Stimulated activated CD4-positive, alpha-beta T cell treated with anti-CD3 and anti-CD28 coated beads, Interleukin-2, amount 100 ng/mL, for 24 hours (primary cell): ENCODE measurements around the gene ERG.

Experiments
- DNase-seq, 2 donors: peaks; one replicate each; pipeline ENCODE4 v3.0.0-alpha.2; 2020

The ERG gene

GRCh38 chr21:38496224-38496623 is 2.1 kb downstream of the ERG start:
- DNase-seq, result no peak

GRCh38 chr21:38495696-38496095 is 2.6 kb downstream of the ERG start:
- no peak for DNase-seq

- DNase-seq, result no peak
Observed at GRCh38 chr21:38495242-38495641, 3.0 kb downstream of the ERG start.

GRCh38 chr21:38494703-38495102 is 3.6 kb downstream of the ERG start:
- DNase-seq, result no peak

GRCh38 chr21:38494251-38494642 is 4.0 kb downstream of the ERG start:
- DNase-seq, result no peak

GRCh38 chr21:38493549-38494250 is 4.6 kb downstream of the ERG start:
- no peak for DNase-seq

- DNase-seq, result no peak
Observed at GRCh38 chr21:38492007-38492406, 6.3 kb downstream of the ERG start.

GRCh38 chr21:38491536-38491935 is 6.7 kb downstream of the ERG start:
- no peak for DNase-seq

- DNase-seq, result no peak
Observed at GRCh38 chr21:38490411-38491020, 7.8 kb downstream of the ERG start.

GRCh38 chr21:38489729-38490128 is 8.5 kb downstream of the ERG start:
- DNase-seq, result no peak

GRCh38 chr21:38489271-38489652 is 9.0 kb downstream of the ERG start:
- no peak for DNase-seq

- no peak for DNase-seq
Observed at GRCh38 chr21:38488640-38489270, 9.5 kb downstream of the ERG start.

GRCh38 chr21:38487901-38488639 is 10.2 kb downstream of the ERG start:
- DNase-seq, result no peak

GRCh38 chr21:38486706-38487105 is 11.6 kb downstream of the ERG start:
- no peak for DNase-seq

- no peak for DNase-seq
Observed at GRCh38 chr21:38486221-38486620, 12.1 kb downstream of the ERG start.

GRCh38 chr21:38479641-38480525 is 18.4 kb downstream of the ERG start:
- DNase-seq, result no peak

GRCh38 chr21:38478782-38479181 is 19.5 kb downstream of the ERG start:
- DNase-seq, result peak in 1 of 2 donors; percentile 10

- DNase-seq, result no peak
Observed at GRCh38 chr21:38477226-38477625, 21.1 kb downstream of the ERG start.

GRCh38 chr21:38476385-38476784 is 21.9 kb downstream of the ERG start:
- no peak for DNase-seq

- no peak for DNase-seq
Observed at GRCh38 chr21:38475519-38475918, 22.8 kb downstream of the ERG start.

- no peak for DNase-seq
Observed at GRCh38 chr21:38474796-38475195, 23.5 kb downstream of the ERG start.

- no peak for DNase-seq
Observed at GRCh38 chr21:38474124-38474523, 24.2 kb downstream of the ERG start.
